GM19455 (cell line): ENCODE data around the gene CERS1.
"Not testable (repeated sequence)": the region's sequence is repeated elsewhere in the genome, so short reads cannot be mapped to it uniquely, and the experiment has no call there.

Experiments
- ATAC-seq: cut with Tn5 transposase; IDR thresholded peaks from one replicate; pipeline ENCODE4 v1.9.1; 2021; ENCODE audit not compliant: unreplicated experiment

The CERS1 gene

DNA sequence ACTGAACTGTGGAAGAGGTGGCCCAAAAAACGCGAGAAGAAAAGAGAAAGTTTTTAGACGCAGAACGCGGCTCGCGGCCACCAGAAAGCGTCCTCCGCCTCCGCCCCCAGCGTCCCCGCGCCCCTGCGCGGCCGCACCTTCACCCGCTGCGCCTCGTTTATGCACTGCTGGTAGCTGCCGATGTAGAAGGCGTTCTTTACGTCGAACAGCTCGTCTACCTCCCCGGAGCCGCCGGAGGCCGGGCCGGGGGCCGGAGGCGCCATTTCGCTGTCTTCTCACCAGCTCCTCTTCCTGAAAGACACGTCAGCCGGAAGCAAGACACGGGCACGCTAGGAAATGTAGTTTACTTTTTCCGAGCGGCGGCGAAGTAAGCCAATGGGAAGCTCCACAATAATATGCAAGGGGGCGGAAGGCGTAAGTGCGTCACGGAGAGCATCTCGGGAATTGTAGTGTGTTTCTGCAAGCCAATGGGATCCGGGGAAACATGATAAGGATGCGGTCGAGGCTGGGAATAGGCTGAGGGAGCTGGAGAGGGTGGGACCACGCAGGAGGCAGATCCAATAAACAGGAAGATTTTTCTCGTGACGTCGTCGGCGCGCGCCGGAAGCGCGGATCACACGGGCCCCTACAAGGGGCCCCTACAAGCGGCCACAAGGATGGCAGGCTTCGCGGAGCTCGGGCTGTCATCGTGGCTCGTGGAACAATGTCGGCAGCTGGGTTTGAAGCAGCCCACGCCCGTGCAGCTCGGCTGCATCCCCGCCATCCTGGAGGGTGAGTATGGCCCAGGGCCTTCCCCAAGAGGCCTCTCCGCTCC, 23.3 kb upstream of the CERS1 start, which contains the start of the genes COPE and DDX49:
COPE (minus strand) TSS at position 302 of the 814 bp plus-strand sequence; CDS start at position 263, 39 bp downstream.
DDX49 (plus strand) TSS at position 630 of the 814 bp plus-strand sequence; CDS start at position 657, 27 bp downstream.
- peak; percentile 87 for ATAC-seq

DNA sequence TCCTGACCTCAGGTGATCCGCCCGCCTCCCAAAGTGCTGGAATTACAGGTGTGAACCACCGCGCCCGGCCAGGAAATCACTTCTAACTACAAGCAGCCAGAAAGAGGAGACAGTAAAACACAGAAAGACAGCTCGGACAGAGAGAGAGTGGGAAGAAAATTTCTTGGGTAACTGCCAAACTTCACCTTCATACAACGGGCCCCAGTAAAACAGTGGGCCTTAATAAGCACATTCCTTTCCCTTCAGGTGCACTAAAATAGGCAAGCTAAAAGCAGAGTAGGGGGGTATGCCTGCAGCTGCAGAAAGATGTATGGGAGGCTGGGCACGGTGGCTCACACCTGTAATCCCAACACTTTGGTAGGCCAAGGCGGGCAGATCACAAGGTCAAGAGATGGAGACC, 21.6 kb upstream of the CERS1 start:
- ATAC-seq, result not testable (repeated sequence)

DNA sequence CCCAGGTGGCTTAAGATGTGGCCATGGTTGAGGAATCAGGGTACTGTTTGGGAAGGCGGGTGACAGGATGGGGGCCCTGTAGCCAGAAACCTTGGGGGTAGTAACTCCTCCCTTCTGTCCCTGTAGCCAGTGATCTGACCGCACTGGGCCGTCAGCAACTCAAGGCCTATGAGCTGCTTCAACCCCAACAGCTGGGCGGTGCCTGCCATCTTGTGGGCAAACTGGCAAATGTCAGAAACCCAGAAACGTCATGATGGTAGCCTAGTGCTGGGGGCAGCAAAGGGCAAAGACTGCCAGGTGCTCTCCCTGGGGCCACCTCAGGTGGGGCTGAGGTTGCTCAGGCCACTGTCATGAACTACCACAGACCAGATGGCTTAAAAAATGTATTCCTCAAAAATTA, 19.7 kb upstream of the CERS1 start:
- no peak for ATAC-seq

DNA sequence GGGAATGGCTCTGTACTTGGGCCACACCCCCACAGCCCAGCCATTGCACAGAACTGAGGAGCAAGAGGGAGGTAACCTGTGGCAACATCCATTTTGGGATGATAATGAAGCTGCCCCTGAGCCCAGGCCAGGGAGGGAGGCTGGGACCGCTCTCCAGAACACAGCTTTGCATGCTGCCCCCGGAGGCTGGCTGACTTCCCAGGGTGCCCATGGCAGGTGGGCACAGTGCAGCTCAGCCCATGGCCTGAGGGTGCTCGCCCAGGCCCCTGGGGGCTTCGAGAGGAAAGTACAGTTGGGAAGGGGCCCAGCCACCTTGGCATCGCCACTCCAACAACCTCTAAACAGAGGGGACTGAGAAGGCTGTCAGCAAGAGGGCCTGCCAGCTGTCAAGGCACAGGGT, 17.5 kb upstream of the CERS1 start:
- no peak for ATAC-seq

DNA sequence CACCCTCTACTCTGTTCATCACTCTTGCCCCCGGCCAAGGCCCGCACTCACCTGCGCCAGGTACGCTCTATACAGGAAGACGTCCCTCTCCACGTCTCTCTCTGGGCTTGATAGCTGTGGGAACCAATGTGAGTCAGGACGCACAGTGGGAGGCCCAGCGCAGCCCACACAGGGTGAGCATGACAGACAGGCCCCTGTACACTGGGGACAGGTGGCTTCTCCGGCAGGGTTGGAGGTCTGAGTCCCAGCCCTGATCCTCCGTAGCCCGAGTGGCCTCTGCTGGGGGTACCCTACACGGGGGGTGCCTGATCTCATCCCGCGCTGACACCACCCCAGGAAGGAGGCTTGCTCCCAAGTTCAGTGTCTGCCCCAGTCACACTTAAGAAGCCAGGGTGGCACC, 17.0 kb upstream of the CERS1 start:
- no peak for ATAC-seq

DNA sequence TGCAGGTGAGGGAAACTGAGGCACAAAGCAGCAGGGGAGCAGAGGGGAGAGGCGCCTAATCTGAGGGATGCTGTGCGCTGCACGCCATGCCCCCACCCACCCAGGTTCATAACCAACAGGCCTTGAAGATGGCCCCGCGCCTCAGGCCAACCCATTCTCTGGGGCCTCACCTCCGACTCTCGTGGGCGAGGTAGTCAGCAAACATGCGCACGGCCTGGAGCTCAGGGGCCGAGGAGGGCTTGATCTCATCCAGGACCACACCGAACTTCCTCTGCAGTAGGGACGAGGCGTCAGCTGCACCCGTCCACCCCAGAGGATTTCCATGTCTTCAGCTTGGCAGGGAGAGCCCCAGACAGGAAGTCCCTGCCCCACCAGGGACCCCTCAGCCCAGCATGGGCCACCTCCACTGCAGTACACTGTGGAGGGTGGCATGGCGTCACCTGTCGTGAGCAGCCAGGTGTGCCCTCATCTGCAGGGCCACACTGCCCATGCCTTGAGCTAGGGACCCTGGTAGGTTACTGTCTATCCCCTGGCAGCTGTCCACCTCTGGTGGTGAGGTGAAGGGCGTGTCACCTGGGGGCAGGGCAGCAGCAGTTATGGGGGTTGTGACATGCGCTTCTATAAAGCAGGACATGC, 15.0 kb upstream of the CERS1 start:
- no peak for ATAC-seq

DNA sequence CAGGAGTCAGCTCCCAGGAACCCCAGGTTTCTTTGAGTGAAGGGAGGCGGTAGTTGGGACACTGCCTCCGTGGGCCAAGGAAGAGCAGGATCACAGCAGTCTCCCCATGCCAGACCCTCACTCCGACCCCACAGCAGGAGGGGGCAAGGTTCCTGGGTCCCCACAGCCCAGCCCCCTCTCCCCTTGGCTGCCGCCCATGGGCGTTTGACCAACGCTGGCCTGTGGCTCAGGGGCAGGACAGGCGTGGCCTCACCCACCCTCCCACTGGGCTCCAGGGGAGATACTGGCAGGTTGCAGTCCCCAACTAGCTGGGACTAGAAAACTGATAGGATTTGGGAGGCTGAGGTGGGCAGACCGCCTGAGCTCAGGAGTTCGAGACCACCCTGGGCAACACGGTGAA, 14.1 kb upstream of the CERS1 start:
- no peak for ATAC-seq

DNA sequence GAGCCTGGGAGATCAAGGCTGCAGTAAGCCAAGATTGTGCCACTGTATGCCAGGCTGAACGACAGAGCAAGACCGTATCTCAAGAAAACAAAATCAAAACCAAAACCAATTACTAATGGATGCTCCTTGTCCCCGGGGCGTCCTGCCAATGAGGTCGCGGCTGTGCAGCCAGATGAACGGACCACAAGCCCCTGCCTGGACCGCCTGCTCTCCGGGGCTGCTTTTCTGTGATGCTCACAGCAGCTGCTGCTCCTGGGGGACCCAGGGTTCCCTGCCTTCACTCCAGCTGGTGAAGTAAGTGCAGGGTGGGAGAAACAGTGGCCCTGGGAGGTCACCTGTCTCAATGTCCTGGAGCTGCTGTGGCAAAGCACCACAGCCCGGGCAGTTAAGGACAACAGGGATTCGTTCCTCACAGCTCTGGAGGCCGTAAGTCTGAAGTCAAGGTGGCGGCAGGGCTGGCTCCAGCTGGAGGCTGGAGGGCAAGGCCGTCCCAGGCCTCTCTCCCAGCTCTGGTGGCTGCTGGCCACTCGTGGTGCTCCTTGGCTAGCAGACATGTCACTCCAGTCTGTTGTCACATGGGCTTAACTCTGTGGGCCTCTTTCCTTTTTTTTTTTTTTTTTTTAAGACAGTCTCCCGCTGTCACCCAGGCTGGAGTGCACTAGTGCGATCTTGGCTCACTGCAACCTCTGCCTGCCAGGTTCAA, 13.1 kb upstream of the CERS1 start:
- ATAC-seq, result no peak

DNA sequence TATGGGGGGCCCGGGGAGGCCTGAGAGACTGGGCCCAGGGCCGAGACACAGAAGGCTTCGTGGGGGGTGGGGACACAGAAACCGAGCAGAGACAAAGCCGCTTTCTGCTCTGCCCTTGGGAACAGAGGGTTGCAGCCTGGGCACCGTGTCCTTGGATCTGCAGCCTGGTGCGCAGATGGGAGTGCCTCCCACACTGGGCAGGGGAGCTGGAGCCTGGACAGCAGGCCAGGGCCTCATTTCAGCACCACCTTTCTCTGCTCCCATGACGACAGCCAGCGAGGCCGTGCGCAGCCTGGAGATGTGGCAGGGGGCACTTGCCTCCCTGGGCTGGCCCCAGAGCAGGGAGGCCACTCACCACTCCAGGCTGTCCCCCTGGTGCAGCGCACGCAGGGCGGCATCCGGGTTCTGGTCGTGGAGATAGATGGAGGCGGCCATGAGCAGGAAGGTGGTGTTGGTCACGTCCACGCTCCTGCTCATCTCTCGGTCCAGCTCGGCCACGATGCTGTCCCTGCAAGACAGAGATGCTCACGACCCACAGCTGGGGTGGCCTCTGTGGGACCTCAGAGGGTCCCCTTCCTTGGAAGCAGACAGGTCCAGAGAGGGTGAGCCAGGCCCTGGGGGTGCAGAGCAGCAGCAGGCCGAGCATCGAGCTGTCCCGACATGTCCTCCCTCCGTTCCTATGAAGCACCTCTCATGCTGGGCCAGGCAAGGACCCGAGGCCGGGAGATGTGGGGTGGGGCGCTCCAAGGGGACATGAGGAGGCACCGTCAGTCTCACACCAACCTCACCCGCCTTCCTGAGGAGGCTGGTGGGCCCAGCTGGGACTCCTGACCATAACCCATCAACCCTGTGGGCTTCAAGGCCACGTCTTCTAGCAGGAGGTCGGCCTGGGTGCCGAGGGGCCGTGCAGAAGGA, 10.9 kb upstream of the CERS1 start:
- ATAC-seq, result no peak

DNA sequence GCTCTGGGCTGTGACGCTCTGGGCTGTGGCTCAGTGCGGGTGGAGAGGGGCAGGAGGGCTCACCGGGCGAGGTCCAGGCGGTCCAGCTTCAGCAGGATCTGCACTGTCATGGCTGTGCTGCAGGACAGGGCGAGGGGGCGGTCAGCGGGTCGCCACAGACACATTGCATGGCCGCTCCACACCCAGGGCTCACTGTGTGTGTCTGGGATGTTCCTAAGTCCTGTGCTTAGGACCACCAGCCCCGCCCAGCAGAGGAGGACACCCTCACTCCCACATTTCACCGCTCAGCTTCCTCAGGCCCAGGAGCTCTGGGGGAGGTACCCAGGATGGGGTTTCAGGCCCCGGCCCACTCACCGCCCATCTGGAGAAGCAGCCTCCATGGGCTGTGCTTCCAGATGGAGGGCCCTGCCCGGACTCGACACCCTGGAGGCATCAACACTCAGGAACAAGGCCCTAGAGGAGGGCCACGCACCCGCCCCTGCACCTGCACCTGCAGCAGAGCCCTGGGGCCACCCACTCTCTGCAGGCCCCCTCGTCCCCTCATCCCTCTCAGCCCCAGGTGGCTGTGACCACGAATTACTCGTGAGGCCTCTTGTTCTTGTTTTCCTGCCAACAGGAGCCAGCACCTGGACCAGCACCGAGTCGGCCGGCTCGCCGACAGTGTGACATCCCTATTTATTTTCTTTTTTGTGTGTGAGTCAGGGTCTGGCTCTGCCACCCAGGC, 9.7 kb upstream of the CERS1 start:
- ATAC-seq, result no peak

DNA sequence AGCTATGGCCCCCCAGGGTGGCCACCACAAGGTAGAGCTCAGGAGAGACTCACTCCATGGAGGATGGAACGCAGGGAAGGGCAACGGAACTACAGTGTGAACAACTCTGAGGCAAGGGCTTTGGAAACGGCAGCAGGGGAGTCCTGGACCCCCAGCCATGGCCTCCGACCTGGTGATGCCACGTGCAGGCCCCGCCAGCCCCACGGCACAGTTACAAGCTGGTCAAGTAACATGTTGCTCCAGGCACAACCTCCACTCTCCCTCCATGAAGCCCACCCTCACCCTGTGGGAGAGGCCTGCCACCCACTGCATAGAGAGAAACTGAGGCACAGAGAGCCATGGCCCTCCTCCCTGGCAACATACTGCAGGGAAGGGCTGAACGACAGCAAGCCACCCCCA, 9.1 kb upstream of the CERS1 start:
- no peak for ATAC-seq

DNA sequence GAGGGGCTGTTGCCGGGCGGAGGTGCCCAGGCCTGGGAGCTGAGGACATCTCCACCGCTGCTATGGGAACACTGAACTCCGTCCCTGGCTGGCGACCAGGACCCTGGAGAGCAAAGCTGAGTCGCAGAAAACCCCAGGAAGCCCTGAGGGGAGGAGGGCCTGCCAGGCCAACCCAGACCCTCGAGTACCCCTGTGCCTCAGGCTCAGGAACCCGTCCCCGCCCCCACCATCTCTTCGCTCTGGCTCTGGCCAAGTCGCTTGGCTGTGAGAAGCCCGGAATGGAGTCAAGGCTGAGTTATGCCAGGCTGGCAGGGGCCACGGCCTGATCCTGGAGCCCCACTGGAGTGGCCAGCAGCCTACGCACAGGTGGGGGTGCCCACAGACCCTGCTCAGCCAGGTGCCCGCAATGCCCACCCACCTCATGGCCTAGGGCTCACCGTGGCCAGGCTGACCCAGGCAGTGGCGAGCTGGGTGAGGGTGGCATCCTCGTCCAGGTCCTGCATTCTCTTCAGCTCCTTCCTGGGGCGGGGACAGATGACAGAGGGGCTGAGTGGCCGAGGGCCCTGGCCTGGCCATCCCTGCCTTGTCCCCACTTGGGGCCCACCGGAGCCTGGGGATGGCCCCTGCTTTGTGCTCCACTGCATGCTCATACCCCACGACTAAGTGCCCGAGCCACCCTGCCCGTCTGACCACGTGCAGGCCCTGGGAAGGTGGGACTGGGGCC, 8.5 kb upstream of the CERS1 start:
- ATAC-seq, result no peak

DNA sequence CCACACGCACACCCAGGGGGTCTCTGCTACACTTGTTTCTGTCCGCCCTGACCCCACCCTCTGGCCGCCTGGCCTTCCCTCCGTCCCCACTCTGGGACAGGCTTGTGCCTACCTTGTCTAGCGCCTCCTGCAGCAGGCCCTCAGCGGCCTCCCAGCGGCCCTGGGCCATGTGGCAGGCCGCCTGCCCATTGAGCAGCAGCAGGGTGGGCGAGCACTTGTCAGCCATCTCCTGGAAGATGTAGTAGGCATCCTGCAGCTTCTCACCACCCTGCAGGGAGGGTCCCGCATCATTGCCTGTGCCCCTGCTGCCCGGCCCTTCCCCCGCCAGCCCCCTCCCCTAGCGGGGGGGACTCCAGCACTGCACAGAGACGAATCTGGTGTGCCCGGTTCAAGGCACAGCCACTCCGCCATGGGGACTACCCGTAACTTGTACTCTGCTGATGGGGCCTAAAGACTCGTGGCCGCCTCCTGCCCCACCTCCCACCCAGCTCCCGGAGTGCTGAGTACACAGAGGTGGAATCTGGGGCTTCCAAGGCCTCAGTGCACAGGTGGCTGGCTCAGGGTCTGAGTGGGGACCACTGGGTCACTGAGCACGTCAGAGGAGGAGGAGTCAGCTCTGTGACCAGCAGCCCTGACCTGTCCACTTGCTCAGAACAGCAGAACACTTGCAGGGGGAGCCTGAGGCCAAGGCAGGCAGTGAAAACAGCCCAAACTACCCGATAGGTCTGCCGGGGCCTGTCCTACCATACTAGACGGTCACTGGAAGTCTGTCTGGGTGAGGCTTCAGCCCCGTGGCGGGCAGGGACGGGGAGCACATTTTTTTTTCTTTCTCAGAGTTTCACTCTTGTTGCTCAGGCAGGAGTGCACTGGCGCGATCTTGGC, 7.4 kb upstream of the CERS1 start:
- ATAC-seq, result no peak

DNA sequence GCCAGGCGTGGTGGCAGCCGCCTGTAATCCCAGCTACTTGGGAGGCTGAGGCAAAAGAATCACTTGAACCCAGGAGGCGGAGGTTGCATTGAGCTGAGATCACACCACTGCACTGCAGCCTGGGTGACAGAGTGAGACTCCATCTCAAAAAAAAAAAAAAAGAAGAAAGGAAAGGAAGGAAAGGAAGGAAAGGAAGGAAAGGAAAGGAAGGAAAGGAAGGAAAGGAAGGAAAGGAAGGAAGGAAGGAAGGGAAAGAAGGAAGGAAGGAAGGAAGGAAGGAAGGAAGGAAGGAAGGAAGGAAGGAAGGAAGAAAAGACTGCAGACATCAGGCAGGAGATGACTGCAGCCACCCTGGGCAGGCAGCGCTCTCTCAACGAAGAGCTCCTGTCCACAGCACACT, 6.6 kb upstream of the CERS1 start:
- ATAC-seq, result not testable (repeated sequence)

DNA sequence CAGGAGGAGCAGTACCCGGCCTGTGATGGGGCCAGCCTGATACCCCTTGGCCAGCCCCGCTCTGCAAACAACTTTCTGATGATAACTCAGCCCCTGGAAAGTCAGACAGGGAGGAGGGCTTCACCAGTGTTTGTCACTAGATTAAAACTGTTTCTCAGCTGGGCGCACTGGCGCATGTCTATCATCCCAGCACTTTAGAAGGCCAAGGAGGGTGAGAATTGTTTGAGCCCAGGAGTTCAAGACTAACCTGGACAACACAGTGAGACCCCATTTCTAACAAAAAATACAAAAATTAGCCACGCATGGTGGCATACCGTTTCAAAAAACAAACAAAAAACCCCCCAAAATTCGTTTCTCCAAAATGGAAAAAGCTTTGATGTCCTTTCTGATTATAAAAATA, 5.5 kb upstream of the CERS1 start:
- ATAC-seq, result no peak

DNA sequence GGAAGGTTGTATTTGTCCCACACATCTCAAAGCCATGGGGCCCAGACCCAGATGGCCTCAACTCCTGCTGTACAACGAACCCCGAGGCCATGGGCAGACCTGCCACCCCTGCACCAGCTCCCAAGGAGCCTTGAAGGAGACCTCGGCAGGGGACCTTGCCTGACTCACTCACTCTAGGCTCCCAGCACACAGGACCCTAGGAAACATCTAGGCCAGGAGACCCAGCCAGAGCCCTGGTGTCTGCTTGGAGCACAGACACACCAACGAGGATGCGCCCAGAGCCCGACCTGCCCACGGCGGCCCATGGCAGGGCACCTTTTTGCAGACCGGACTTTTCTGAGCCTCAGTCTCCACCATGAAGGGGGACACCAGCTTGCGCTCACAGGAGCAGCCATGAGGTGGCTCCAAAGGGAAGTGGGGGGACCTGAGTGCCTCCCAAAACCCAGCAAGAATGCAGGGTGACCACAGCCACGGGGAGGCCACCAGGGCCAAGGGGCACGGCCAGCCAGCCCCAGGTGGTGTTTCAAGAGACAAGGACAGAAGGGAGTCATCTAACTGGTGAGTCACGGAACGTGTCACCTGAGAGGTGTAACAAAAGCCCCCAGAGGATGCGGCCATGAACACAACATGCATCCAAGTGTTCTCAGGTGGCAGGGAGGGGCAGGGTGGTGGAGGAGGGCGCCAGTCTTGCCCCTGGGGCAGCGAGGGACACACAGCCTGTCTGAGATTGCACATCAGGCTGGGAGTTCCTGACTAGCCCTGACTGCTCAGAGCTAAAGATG, 4.9 kb upstream of the CERS1 start:
- no peak for ATAC-seq

DNA sequence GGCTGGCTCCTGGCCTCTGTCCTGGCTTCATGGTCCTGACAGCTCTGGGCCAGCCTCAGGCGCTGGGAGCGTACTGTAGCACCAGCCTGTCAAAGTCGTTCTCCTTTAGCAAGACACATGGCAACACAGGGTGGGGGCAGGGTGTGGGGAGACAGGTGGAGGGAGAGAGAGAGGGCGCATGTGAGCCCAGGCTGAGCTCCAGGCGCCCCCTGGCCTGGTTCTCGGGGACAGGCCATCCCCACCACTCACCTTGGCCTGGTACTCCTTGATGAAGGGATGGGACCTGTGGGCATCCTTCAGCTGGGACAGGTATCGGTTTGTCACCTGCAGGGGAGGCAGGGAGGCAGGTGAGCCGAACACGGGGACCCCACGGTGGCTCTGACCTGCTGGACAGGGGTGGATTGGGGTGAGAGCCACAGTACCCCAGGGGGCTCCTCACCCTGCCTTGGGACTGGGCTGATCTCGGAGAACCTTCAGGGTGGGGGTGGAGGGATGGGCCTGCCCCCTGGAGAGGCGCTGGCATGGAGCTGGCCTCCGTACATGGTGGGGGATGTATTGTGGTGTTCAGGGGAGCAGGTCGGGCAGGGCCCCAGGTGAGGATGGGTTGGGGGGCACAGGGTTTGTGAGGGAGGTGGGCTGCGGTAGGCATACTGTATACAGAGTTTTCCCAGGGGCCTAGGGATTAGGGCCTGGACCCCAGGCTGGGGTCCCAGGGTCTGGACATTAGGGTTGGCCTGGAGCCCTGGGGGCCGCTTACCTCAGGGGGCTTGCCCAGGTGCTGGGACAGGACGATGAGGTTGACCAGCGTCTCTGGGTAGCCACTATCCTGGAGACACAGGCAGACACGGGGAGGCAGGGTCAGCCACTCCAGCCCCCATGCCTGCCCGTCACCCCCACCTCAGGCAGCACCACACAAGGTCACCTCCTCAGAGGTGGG, 3.9 kb upstream of the CERS1 start:
- ATAC-seq, result no peak
